ENCODE data around the gene ZBTB14.

The ZBTB14 gene

DNA sequence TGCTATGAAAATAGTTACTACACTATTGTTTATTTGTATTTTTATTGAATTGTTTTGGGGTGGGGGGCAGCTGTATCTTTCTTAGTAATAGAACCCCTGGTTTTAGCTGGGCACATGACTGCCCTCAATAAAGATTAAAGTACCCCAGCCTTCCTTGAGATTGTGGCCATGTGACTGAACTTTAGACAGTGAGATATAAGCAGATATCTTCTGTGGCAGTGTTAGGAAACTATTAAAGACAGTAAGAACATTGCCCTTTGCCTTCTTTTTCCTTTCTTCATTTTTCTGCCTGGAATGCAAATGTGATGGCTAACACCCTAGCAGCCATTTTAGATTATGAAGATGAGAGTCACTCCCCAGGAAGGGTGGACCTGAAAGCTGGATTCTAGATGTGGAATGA, 50.6 kb downstream of the ZBTB14 start:
- H3K27ac ChIP-seq (ENCODE audit: low read depth, low read length, severe bottlenecking) = no peak overlapping the region
- no peak overlapping the region for H3K4me3 ChIP-seq (ENCODE audit: extremely low read depth, insufficient read depth, low read length, poor library complexity, severe bottlenecking)
- H3K4me1 ChIP-seq (ENCODE audit: control insufficient read depth, insufficient read depth, low read length, poor library complexity, severe bottlenecking) = no peaks in the 10 kb centered on the region
- H3K36me3 ChIP-seq (ENCODE audit: control insufficient read depth, insufficient read depth, low read length) = peaks cover 15% of the 10 kb centered on the region
- no peaks in the 10 kb centered on the region for H3K9me3 ChIP-seq (ENCODE audit: control insufficient read depth, low read length)

DNA sequence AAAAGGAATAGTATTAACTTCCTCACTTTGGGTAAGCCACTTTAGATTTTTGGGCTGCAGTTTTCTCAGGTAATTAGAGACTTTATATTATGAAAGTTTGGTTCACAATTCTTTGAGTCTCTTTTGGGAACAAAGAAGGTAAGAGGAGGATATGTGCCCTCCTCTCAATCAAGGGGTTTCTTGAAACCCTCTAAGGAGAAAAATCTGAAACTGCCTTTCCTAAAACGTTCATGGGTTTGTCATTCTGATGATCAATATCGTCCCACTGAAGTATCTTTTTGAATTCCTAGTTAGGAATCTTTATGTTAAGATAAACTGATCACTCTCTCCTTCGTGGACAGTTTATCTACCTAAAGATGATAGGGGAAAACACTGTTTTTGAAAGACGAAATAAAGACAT, 56.1 kb downstream of the ZBTB14 start:
- WGBS, 2 experiments (ENCODE audit: insufficient coverage in 2 of 2) = 40% methylated on average over 2 of the region's 4 CpGs; no CpG with 5 or more reads in 1 of the 2 experiments
- H3K4me3 ChIP-seq (ENCODE audit: extremely low read depth, insufficient read depth, low read length, poor library complexity, severe bottlenecking) = peak overlapping the region; percentile 74
- H3K9me3 ChIP-seq (ENCODE audit: control insufficient read depth, low read length) = no peaks in the 10 kb centered on the region
- no peaks in the 10 kb centered on the region for H3K4me1 ChIP-seq (ENCODE audit: control insufficient read depth, insufficient read depth, low read length, poor library complexity, severe bottlenecking)
- no peak overlapping the region for H3K27ac ChIP-seq (ENCODE audit: low read depth, low read length, severe bottlenecking)
- peaks cover 15% of the 10 kb centered on the region for H3K36me3 ChIP-seq (ENCODE audit: control insufficient read depth, insufficient read depth, low read length)

All from mesodermal cell (in vitro differentiated cells).